ENCODE measurements around the gene KCNA1.

The KCNA1 gene

GRCh38 chr12:4958697-4959375, 49.1 kb downstream of the KCNA1 start:
- DNase-seq (ENCODE audit: low read depth in 2 of 2, low spot score in 1 of 2): no peak

- DNase-seq (ENCODE audit: low read depth in 2 of 2, low spot score in 1 of 2): no peak
Measured at GRCh38 chr12:4959381-4959780, 49.7 kb downstream of the KCNA1 start.

GRCh38 chr12:4960030-4960429, 50.3 kb downstream of the KCNA1 start:
- no peak for DNase-seq (ENCODE audit: low read depth in 2 of 2, low spot score in 1 of 2)

- DNase-seq (ENCODE audit: low read depth in 2 of 2, low spot score in 1 of 2): no peak
Measured at GRCh38 chr12:4960547-4960946, 50.8 kb downstream of the KCNA1 start.

- no peak for DNase-seq (ENCODE audit: low read depth in 2 of 2, low spot score in 1 of 2)
Measured at GRCh38 chr12:4961311-4961710, 51.6 kb downstream of the KCNA1 start.

GRCh38 chr12:4962539-4963486, 53.1 kb downstream of the KCNA1 start:
- no peak for DNase-seq (ENCODE audit: low read depth in 2 of 2, low spot score in 1 of 2)

Data from stimulated activated CD8-positive, alpha-beta memory T cell treated with anti-CD3 and anti-CD28 coated beads, Interleukin-4, amount 100 ng/mL, for 1 hour (primary cell).